H9 (cell line): ENCODE measurements around the gene LCE1A. TPM values are rescaled to one million over a fixed set of nuclear protein-coding genes. Genes with fewer than 3 reads are reported as not detected.

ENCODE experiments used
- DNase-seq: peaks from one replicate; pipeline ENCODE4 v3.0.0-alpha.2; 2017
- H2AFZ ChIP-seq: one replicate; pipeline ENCODE4 v1.6.1; 2013; ENCODE audit warnings: mild to moderate bottlenecking, low read length, control low read depth, moderate library complexity
- H2AK5ac ChIP-seq: 2 replicates; pipeline ENCODE4 v1.6.1; 2013; ENCODE audit warnings: low read length, control low read depth, mixed read lengths; ENCODE audit not compliant: insufficient read length
- H2BK120ac ChIP-seq: one replicate; pipeline ENCODE4 v1.6.1; 2013; ENCODE audit warnings: low read depth, mild to moderate bottlenecking, low read length, control low read depth, inconsistent platforms; ENCODE audit not compliant: poor library complexity, severe bottlenecking
- H2BK12ac ChIP-seq: 2 replicates; pipeline ENCODE4 v1.6.1; 2013; ENCODE audit warnings: low read length, control low read depth, mixed read lengths, low read depth; ENCODE audit not compliant: insufficient read length
- H2BK15ac ChIP-seq: 2 replicates; pipeline ENCODE4 v1.6.1; 2013; ENCODE audit warnings: low read depth, low read length, control low read depth
- H2BK20ac ChIP-seq: one replicate; pipeline ENCODE4 v1.6.1; 2013; ENCODE audit warnings: low read depth, mild to moderate bottlenecking, low read length, control low read depth, inconsistent platforms; ENCODE audit not compliant: poor library complexity, severe bottlenecking
- H2BK5ac ChIP-seq: 2 replicates; pipeline ENCODE4 v1.6.1; 2013; ENCODE audit warnings: low read length, control low read depth, mixed read lengths; ENCODE audit not compliant: insufficient read length
- H3K14ac ChIP-seq: 2 replicates; pipeline ENCODE4 v1.6.1; 2013; ENCODE audit warnings: low read length, control low read depth; ENCODE audit not compliant: insufficient read depth
- H3K18ac ChIP-seq: 2 replicates; pipeline ENCODE4 v1.6.1; 2013; ENCODE audit warnings: low read depth, mild to moderate bottlenecking, mixed read lengths, low read length, control low read depth; ENCODE audit not compliant: insufficient read length
- H3K23ac ChIP-seq: 2 replicates; pipeline ENCODE4 v1.6.1; 2013; ENCODE audit warnings: low read length, control low read depth, mixed read lengths, low read depth; ENCODE audit not compliant: insufficient read length
- H3K23me2 ChIP-seq: 2 replicates; pipeline ENCODE4 v1.6.1; 2013; ENCODE audit warnings: low read depth, mild to moderate bottlenecking, mixed read lengths, low read length, control low read depth; ENCODE audit not compliant: insufficient read length, poor library complexity, severe bottlenecking
- H3K27ac ChIP-seq: 2 replicates; pipeline ENCODE4 v1.5.1; 2013; ENCODE audit warnings: low read length, control low read depth, mixed read lengths, low read depth; ENCODE audit not compliant: insufficient read length
- H3K27me3 ChIP-seq: 2 replicates; pipeline ENCODE4 v1.6.1; 2013; ENCODE audit warnings: low read length, control low read depth, inconsistent platforms; ENCODE audit not compliant: insufficient read depth
- H3K4ac ChIP-seq: 2 replicates; pipeline ENCODE4 v1.6.1; 2013; ENCODE audit warnings: low read depth, mild to moderate bottlenecking, control low read depth, inconsistent platforms, low read length, moderate library complexity
- H3K4me1 ChIP-seq: 2 replicates; pipeline ENCODE4 v1.6.1; 2013; ENCODE audit warnings: low read length, control low read depth, inconsistent platforms; ENCODE audit not compliant: insufficient read depth
- H3K4me2 ChIP-seq: 2 replicates; pipeline ENCODE4 v1.6.1; 2013; ENCODE audit warnings: low read length, control low read depth, mixed read lengths; ENCODE audit not compliant: insufficient read length, insufficient read depth
- H3K56ac ChIP-seq: 2 replicates; pipeline ENCODE4 v1.6.1; 2013; ENCODE audit warnings: low read depth, mild to moderate bottlenecking, mixed read lengths, low read length, control low read depth; ENCODE audit not compliant: insufficient read length
- H3K79me1 ChIP-seq: 2 replicates; pipeline ENCODE4 v1.6.1; 2013; ENCODE audit warnings: low read depth, mild to moderate bottlenecking, moderate library complexity, low read length, control low read depth, inconsistent platforms; ENCODE audit not compliant: insufficient read depth, poor library complexity, severe bottlenecking
- H3K79me2 ChIP-seq: 2 replicates; pipeline ENCODE4 v1.6.1; 2013; ENCODE audit warnings: low read length, control low read depth, inconsistent platforms; ENCODE audit not compliant: insufficient read depth
- H3K9ac ChIP-seq: 2 replicates; pipeline ENCODE4 v1.6.1; 2013; ENCODE audit warnings: low read length, control low read depth, mixed read lengths; ENCODE audit not compliant: insufficient read length; ENCODE audit errors: extremely low read depth
- H3K9me3 ChIP-seq: one replicate; pipeline ENCODE4 v1.6.1; 2013; ENCODE audit warnings: low read depth, low read length, inconsistent platforms; ENCODE audit not compliant: control insufficient read depth
- H3T11ph ChIP-seq: one replicate; pipeline ENCODE4 v1.6.1; 2013; ENCODE audit warnings: mild to moderate bottlenecking, low read length, control low read depth, inconsistent platforms
- H4K20me1 ChIP-seq: one replicate; pipeline ENCODE4 v1.6.1; 2013; ENCODE audit not compliant: control insufficient read depth, insufficient read length, insufficient read depth
- H4K5ac ChIP-seq: 2 replicates; pipeline ENCODE4 v1.6.1; 2013; ENCODE audit warnings: low read depth, mild to moderate bottlenecking, mixed read lengths, low read length, control low read depth; ENCODE audit not compliant: insufficient read length
- H4K8ac ChIP-seq: replicated peaks from 2 replicates; pipeline ENCODE4 v1.6.1; 2013; ENCODE audit warnings: low read length, control low read depth, mixed read lengths, low read depth; ENCODE audit not compliant: insufficient read length
- H4K91ac ChIP-seq: 2 replicates; pipeline ENCODE4 v1.6.1; 2013; ENCODE audit warnings: low read depth, mild to moderate bottlenecking, moderate library complexity, mixed read lengths, low read length, control low read depth; ENCODE audit not compliant: insufficient read length
- H3K27ac Mint-ChIP-seq, 3 experiments: 2 replicates in 2 of 3; 3 replicates in 1 of 3; pipeline ENCODE4 v1.8.0; 2020 to 2021; ENCODE audit warnings: mixed read lengths in 3 of 3, mild to moderate bottlenecking in 1 of 3, moderate library complexity in 1 of 3
- H3K27me3 Mint-ChIP-seq: 2 replicates; pipeline ENCODE4 v1.8.0; 2021; ENCODE audit warnings: low read depth, mild to moderate bottlenecking, moderate library complexity, mixed read lengths
- H3K36me3 Mint-ChIP-seq, 3 experiments: 2 replicates in 2 of 3; 3 replicates in 1 of 3; pipeline ENCODE4 v1.8.0; 2020 to 2021; ENCODE audit warnings: low read depth in 3 of 3, mixed read lengths in 3 of 3; ENCODE audit not compliant: insufficient read depth in 1 of 3
- H3K4me1 Mint-ChIP-seq, 2 experiments: 2 replicates each; pipeline ENCODE4 v1.8.0; 2020; ENCODE audit warnings: mixed read lengths in 2 of 2
- H3K4me3 Mint-ChIP-seq, 2 experiments: 2 replicates in 1 of 2; 3 replicates in 1 of 2; pipeline ENCODE4 v1.8.0; 2020 to 2021; ENCODE audit warnings: mild to moderate bottlenecking in 2 of 2, mixed read lengths in 2 of 2, moderate library complexity in 1 of 2
- H3K9me3 Mint-ChIP-seq, 2 experiments: 2 replicates in 1 of 2; 3 replicates in 1 of 2; pipeline ENCODE4 v1.8.0; 2020; ENCODE audit warnings: mild to moderate bottlenecking in 2 of 2, mixed read lengths in 2 of 2, moderate library complexity in 1 of 2
- WGBS: extraction: QIAGEN DNeasy Blood & Tissue Kit; methylation state at CpG from one replicate; pipeline ENCODE4 v1.1.7; 2013; ENCODE audit warnings: missing lambda C conversion rate, low lambda C conversion rate, mixed read lengths; ENCODE audit not compliant: insufficient read length; ENCODE audit errors: extremely low coverage; 5-methylcytosine and 5-hydroxymethylcytosine counted together
- total RNA-seq: library from RNA; stranded (reverse); gene quantifications from 2 replicates; pipeline ENCODE4 v1.2.1, GENCODE V29; 2021
- TF ChIP-seq, protein P1 (sequence below): fragments of 200-600 bp; sonication (generic); conservative IDR thresholded peaks from 3 replicates; pipeline ENCODE4 v1.8.0; 2021; ENCODE audit warnings: antibody characterized with exemption, mild to moderate bottlenecking

The LCE1A gene
- total RNA-seq, 1 experiment from 2014 or later = not detected

DNA sequence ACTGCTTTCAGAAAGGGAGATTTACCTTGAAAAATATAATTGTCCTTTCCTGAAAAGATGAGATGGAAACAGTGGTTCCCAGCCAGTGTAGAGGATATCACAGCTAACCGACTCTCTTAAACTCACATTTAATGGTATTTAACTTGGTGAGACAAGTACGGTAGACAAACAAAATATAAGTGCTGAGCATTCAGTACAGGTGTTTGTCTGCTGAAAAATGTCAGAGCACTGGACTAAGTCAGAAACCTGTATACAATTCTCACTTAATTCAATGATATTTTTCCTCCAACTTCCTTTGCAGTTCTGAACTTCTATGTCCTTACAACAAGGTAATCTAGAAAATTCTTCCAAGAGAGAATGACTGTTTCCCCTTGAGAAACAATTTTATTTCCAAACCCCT, 15.6 kb upstream of the LCE1A start, which contains the start of gene LCE1B:
LCE1B (plus strand) TSS at position 301 of the 400 bp plus-strand sequence. CDS start 476 bp downstream, outside the sequence.
- H2BK120ac ChIP-seq = no peak within 1 kb of the TSS
- H3K23me2 ChIP-seq = no peaks in the 10 kb centered on the region
- H2BK12ac ChIP-seq = no peak within 1 kb of the TSS
- no peaks in the 10 kb centered on the region for H3K4me1 ChIP-seq
- H3K27ac ChIP-seq = no peak within 1 kb of the TSS
- peaks cover 4 to 20% (median 6%) of the 10 kb centered on the region in 3 experiments; a peak in 5 of 7 replicates for H3K36me3 Mint-ChIP-seq
- no peak within 1 kb of the TSS for H4K5ac ChIP-seq
- H2BK5ac ChIP-seq = no peak within 1 kb of the TSS
- no peak within 1 kb of the TSS for H4K8ac ChIP-seq
- peaks cover 72% of the 10 kb centered on the region for H3K9me3 ChIP-seq
- no peaks in the 10 kb centered on the region for H3K79me2 ChIP-seq
- no CpG with 5 or more reads among the region's 2 CpGs for WGBS
- no peak for DNase-seq
- TF ChIP-seq, protein P1, sequence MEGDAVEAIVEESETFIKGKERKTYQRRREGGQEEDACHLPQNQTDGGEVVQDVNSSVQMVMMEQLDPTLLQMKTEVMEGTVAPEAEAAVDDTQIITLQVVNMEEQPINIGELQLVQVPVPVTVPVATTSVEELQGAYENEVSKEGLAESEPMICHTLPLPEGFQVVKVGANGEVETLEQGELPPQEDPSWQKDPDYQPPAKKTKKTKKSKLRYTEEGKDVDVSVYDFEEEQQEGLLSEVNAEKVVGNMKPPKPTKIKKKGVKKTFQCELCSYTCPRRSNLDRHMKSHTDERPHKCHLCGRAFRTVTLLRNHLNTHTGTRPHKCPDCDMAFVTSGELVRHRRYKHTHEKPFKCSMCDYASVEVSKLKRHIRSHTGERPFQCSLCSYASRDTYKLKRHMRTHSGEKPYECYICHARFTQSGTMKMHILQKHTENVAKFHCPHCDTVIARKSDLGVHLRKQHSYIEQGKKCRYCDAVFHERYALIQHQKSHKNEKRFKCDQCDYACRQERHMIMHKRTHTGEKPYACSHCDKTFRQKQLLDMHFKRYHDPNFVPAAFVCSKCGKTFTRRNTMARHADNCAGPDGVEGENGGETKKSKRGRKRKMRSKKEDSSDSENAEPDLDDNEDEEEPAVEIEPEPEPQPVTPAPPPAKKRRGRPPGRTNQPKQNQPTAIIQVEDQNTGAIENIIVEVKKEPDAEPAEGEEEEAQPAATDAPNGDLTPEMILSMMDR = no peak
- no peak within 1 kb of the TSS for H3K27ac Mint-ChIP-seq
- H3K79me1 ChIP-seq = no peaks in the 10 kb centered on the region
- H3K4me1 Mint-ChIP-seq = no peaks in the 10 kb centered on the region
- H3K18ac ChIP-seq = no peak within 1 kb of the TSS
- no peak within 1 kb of the TSS for H2BK15ac ChIP-seq
- H3K9ac ChIP-seq = no peak within 1 kb of the TSS
- H3K27me3 ChIP-seq = no peaks in the 10 kb centered on the region
- H3K9me3 Mint-ChIP-seq = peaks cover 86 to 88% of the 10 kb centered on the region in 2 experiments
- H4K20me1 ChIP-seq = no peaks in the 10 kb centered on the region
- H3T11ph ChIP-seq = no peak within 1 kb of the TSS
- H3K4ac ChIP-seq = no peak within 1 kb of the TSS
- no peak within 1 kb of the TSS for H2AFZ ChIP-seq
- H3K14ac ChIP-seq = no peak within 1 kb of the TSS
- H4K91ac ChIP-seq = no peak within 1 kb of the TSS
- no peaks in the 10 kb centered on the region; the same call in none of the 2 replicates for H3K27me3 Mint-ChIP-seq
- no peak within 1 kb of the TSS for H2AK5ac ChIP-seq
- no peak within 1 kb of the TSS for H2BK20ac ChIP-seq
- H3K56ac ChIP-seq = no peak within 1 kb of the TSS
- no peak within 1 kb of the TSS for H3K4me3 Mint-ChIP-seq
- H3K4me2 ChIP-seq = no peak within 1 kb of the TSS
- H3K23ac ChIP-seq = no peak within 1 kb of the TSS
